GM18505 (cell line): Measurements from ENCODE around the gene PRF1.
"Not testable (repeated sequence)": the region's sequence is repeated elsewhere in the genome, so short reads cannot be mapped to it uniquely, and the experiment has no call there.

Experiments used
- ATAC-seq: cut with Tn5 transposase; IDR thresholded peaks from one replicate; pipeline ENCODE4 v1.9.1; 2021; ENCODE audit not compliant: unreplicated experiment
- POLR2A ChIP-seq: IDR thresholded peaks from 4 replicates; pipeline ENCODE4 v1.6.1; 2011; ENCODE audit warnings: borderline replicate concordance; ENCODE audit not compliant: insufficient read depth, insufficient read length; ENCODE audit errors: extremely low read depth

The PRF1 gene

DNA sequence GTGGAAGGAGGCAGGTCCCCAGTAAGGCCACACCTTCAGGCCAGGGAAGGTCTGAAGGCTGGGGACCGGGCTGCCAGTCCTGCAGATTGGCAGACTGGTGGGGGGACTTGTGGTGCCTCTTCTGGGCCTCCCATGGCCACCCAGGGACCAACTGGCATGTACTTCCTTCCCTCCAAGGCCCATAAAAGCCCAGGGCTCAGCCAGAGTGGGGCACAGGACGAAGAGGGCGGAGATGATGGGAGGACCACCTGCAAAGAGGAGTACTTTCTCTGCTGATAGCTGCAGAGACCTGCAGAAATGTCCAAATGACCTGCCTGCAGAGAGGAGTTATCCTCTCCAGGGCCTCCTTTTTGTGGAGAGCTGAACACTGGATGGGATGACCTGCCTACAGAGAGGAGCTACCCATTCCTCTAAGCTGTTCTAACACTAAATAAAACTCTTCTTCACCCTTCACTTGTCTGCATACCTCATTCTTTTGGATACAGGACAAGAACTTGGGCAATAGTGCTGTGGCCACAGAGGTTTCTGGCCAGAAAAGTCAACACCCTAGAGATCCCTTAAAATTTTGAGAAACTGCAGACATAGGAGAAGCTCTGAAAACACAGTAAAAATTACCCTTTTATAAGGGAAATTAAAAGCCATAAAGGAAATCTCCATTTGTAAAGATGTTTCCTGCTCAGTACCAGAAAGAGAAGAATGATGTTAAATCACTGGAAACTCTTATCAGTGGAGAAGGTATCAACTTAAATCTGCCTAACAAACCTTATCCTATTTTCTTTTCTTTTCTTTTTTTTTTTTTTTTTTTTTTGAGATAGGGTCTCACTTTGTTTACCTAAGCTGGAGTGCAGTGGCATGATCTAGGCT lies 20.7 kb upstream of the PRF1 start:
- no peak for ATAC-seq
- TF ChIP-seq POLR2A: no peak

DNA sequence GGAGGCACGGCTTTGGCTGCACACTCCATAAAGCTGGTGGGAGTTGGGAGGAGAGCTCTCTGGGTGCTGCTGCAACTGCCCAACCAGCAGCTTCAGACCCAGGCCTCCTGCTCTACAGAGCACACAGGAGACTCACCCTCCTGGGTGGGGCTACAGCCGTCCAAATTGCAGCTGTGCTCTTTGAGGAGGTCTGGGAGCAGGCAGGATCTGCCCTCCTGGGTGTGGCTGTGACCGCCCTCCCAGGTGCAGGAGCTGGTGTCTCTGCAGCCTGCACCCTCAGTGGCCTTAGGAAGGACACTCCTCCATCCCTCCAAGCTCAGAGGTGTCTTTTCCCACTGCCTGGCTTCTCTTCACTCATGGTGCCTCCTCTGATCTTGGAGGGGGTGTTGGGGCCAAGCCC lies 20.0 kb upstream of the PRF1 start:
- ATAC-seq: no peak
- TF ChIP-seq POLR2A: no peak

- TF ChIP-seq POLR2A: no peak
Measured at GRCh38 chr10:70621503-70622078, 19.1 kb upstream of the PRF1 start.

GRCh38 chr10:70620020-70620289 lies 17.4 kb upstream of the PRF1 start:
- ATAC-seq: no peak
- TF ChIP-seq POLR2A: no peak

More at GRCh38 chr10:70621503-70622078, 19.1 kb upstream of the PRF1 start:
- no peak for ATAC-seq

DNA sequence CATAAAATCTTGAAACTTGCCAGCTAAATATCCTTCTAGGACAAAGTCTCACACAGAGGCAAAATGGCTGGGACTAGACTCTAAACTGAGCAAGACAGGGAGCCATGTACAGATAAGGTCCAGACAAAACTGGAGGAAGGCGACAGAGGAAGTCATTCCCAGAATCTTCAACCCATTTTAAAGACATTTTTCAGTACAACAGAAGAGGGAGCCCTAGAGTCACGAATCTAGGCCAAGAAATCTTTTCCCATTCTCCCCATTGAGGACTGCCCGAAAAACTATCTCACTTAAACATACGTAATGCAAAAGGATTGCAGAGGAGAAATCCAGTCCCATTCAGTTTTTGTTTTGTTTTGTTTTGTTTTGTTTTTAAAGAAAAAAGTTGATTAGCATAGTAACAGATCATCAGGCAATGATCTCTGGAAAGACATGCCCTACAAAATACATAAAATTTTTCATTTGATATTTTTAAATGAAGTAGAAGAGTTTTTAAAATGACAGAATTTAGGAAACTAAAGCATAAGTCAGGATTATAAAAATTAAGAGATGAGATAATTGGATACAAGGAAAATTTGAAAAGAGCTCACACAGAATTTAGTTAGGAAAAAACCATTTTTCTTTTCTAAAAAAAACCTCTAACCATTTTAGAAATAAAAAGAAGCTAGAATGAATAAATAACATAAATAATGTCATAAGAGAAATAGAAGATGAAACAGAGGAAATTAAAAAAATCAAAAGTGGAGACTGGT lies 16.9 kb upstream of the PRF1 start:
- ATAC-seq: no peak
- TF ChIP-seq POLR2A: no peak

DNA sequence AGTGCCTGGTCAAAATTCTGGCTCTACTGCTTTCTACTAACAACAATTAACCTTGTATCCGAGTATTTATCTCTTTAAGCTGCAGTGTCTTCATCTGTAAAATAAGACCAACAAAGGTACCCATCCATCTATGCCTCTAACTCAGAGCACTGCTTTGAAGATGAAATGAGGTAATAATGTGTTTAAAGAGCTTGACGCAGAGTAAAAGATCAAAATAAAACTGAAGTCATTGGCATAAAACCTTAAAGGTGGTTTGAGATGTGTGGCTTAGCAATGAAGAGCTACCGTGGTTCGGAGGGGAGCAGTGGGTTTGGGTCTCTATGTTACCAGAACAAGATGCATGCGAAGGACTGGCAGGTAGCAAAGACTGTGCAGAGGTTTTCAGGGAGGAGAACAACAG lies 16.1 kb upstream of the PRF1 start:
- no peak for TF ChIP-seq POLR2A

DNA sequence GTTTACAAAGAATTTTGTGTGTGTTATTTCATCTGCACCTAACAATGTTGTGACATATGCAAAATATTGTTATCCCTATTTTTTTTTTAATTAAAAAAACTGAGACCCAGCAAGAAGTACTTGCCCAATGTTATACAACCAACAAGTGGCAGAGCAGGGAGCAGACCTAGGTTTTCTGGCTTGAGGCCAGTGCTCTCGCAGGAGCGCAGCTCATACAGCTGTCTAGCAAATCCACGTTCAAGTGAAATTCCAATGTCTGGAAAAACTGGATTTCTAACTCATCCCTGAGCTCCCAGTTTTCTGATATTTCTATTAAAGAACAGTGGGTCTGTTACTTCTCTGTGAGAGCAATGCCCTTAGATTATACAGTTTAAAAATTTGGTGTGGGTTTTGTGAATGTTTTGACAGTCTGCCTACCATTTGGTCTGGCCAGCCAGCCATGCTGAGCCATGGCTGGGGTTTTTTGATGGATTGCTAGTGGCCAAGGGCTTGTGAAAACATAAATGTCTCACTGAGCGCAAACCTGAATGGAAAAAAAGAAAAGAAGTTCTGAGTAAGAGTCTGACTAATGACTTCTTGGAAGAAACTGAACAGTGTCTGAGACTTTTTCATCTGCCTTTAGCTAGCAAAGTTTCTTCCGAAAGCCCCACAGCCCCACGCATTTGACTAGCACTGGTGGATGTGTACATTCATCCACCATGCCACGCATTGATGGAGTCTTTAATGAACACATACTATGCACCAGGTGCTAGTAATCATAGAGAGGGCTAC lies 15.4 kb upstream of the PRF1 start:
- no peak for TF ChIP-seq POLR2A
- no peak for ATAC-seq

More for the DNA sequence above, 16.1 kb upstream of the PRF1 start:
- ATAC-seq: no peak

- no peak for ATAC-seq
- TF ChIP-seq POLR2A: no peak
Measured at GRCh38 chr10:70616761-70617160, 14.2 kb upstream of the PRF1 start.

DNA sequence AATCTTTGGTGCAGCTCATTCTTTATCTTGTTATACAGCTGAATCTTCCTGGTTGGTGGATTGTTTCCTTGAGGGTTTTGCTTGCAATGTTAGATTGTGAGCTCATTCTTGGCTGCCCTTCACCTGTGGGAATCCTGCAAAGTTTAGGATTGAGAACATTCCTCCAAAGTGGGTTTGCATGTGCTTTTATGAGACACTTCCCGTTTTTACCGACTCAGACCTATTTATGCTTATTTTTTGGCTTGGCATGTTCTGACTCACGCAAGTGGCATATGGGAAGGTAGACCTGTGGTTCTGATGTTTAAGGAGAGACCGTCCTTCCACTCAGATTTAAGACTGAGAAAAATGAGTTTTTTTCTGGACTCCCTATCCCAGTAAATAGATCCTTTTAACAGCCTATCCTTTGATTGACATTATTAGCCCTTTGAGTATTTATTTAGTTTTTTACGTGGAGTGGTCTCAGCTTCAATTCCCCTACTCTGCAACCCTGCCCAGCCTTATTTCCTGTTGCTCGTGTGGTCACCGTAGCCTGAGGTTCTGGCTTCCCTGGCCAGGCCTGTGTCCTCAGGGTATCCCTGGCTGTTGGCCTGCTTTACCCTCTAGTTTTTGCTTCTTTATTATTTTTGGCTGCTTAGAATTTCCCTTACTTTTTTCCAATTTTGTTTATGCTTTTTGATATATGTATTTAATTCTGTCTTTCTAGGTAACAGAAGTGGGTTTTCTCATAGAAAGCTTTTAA lies 13.4 kb upstream of the PRF1 start:
- ATAC-seq: no peak
- no peak for TF ChIP-seq POLR2A

- TF ChIP-seq POLR2A: no peak
- ATAC-seq: no peak
Measured at GRCh38 chr10:70615211-70615610, 12.7 kb upstream of the PRF1 start.

DNA sequence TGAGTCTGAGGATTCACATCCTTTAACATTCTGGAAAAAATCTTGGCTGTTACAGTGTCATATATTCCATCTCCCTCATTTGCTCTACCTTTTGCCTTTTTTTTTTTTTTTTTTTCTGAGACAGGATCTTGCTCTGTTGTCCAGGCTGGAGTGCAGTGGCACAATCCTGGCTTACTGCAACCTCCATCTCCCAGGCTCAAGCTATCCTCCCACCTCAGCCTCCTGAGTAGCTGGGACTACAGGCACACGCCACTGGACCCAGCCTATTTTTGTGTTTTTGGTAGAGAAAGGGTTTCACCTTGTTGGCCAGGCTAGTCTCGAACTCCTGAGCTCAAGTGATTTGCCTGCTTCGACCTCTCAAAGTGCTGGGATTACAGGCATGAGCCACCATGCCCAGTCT lies 11.8 kb upstream of the PRF1 start:
- not testable (repeated sequence) for ATAC-seq

GRCh38 chr10:70613941-70614340 lies 11.4 kb upstream of the PRF1 start:
- TF ChIP-seq POLR2A: no peak
- ATAC-seq: no peak

GRCh38 chr10:70607936-70608335 lies 5.4 kb upstream of the PRF1 start:
- no peak for ATAC-seq
- TF ChIP-seq POLR2A: no peak
